ENCODE measurements around the gene FBXW7.

Gene FBXW7

DNA sequence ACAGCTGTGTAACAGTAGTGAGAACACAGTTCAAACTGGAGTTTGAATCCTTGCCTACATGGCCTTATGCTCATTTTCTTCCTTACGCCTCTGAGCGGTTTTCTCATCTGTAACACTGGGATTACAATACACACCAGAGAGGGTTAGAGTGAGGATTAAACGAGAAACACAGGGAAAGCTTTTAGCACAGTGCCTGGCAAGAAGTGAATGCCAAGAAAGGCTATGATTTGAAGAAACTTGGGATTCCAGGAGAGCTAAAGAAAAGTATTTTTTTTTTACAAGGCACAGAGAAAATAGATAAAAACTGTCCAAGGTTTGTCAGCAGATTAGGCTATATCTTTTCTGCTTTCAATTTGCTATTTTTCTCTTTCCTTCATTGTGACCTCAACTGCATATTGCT, 246.4 kb downstream of the FBXW7 start:
- no peak for DNase-seq (ENCODE audit: low read depth in 2 of 2)

DNA sequence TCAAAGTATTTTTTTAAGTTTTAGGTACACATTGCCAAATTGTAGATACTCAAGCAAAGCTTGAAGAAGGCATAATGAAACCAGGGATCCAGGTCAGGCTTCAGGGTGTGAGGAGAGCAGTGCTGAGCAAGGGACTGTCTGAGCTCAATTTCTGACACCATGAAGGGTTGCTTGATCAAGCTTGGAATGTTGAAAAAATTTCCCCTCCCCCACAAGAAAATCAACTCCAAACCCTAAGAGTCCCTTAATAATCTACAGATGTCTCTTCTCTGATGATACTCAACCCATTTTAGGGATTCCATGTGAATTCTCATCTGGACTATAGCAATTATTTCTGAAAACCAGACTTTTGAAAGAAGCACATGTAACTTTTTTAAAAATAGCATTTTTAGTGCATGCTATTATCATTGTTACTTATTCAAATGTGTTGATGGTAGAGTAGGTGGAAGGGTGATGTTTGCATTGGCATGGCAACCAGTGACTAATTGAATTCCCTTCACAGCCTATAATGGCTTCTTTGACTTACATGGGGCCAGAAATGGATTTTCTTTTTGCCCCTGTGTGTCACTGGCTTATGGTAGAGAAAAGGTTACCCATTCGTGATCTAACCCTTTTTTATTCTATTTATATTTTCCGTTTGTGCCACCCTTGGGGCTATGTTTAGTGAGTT, 252.0 kb downstream of the FBXW7 start:
- DNase-seq (ENCODE audit: low read depth in 2 of 2): no peak

DNA sequence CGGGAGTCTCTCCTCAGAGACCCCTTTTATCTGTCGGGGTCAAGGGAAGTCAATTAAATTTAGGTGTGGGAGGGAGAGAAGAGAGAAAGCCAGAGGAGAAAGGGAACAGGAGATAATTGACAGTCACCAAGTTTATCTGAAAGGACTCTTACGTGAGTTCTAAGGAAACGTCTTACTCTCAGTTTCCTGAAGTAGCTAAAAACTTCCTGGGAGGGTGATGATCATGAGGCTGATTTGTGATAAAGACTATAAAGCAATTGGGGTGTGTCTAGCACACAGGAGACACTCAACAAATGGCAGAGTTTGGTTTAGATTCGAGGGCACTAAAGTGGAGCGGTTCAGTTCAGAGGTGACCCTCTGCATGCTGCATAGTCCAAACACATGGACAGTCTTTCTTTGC, 254.1 kb downstream of the FBXW7 start:
- no peak for DNase-seq (ENCODE audit: low read depth in 2 of 2)

DNA sequence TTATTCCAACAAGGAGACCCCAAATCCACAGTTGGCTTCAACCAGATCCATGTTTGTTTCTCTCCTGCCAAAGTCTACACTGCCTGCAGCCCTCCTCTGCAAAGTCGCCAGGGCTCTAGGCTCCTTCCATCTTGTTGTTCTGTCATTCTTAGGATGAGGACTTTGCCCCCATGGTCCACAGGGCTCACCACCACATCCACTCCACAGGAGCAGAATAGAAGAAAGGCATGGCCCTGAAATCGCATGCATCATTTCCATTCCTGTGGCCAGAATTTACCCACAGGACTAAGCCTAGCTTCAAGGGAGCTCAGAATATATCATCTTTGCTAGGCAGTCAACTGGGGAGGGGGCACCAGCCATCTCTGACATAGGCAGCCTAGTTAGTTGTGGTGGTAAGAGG, 254.7 kb downstream of the FBXW7 start:
- DNase-seq (ENCODE audit: low read depth in 2 of 2): no peak

DNA sequence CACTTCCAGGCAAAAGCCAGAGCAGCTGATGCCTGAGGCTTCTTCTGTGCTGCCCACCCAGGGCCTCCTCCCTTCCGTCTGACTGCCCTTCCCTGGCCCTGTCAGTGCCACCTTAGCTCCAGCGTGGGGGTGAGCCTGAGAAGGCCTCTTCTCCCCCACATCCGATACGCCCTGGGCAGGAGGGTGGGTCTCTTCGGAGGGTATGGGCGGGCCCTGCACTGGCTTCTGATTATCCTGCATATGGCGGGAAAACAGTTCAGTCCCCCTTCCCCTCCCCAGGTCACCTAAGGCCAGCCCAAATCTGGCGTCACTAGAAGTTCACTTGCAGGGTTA, 256.7 kb downstream of the FBXW7 start:
- DNase-seq (ENCODE audit: low read depth in 2 of 2): no peak

DNA sequence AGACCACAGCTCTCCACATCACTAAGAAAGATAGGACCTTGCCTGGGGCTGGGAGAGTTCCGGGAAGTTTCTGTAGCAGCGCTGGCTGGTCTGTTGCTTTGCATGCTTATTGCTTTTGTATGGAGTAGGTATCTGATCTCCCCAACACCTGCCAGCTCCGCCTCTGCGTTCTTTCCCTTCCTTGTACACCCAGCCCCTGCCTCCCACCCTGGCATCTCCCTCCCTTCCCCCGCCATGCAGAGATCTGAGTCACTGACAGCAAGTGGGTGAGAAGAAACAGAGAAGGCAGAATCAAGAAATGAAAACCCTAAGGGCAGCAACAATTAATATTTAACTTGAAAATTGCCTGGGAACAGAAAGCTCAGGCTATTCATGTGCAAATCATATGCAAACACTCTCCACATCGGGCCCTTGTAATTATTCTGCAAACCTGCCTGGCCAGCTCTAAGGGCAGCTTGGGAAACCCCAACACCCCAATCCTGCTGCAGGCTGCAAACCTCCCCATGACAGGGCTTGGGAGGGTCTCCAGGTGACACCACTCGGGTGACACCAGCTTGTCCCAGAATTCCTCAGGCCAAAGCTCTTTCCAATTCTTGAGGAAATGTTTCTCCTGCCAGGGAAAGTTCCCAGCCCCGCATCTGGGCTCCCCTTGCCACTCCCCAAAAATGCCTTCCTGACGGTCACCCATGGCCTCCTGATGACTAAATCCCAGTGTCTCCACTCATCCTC, 257.2 kb downstream of the FBXW7 start:
- no peak for DNase-seq (ENCODE audit: low read depth in 2 of 2)

DNA sequence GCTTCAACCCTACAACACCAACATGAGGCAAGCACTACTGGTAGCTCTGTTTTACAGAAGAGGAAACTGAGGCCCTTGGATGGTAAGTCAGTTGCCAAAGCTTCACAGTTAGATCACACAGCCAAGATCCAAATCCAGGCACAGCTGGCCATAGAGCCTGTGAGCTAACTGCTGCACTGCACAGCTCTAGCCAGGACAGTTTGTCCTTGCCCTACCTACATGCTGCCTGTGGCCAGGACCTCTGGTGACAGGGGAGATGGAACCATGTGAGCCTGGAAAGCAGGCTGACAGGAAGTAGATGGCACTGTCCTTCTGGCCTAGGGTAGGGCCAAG, 257.8 kb downstream of the FBXW7 start:
- DNase-seq (ENCODE audit: low read depth in 2 of 2): no peak

DNA sequence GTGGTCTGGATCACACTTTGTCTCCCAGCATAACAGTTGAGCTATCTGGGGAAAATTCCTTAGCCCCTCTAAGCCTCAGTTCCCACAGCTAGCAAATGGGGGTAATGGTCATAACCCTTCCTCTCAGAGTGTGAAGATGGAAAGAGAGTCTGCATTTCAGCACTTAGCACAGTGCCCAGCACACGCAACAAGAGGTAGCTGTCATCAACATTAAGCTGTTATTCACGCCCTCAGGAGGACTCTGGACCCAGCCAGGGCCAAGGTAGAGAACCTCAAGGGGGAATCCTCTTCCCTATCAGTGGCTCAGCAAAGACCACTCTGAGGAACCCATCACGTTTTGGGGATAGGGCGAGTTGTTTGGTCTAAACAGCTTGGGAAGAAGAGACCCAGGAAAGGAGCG, 258.6 kb downstream of the FBXW7 start:
- DNase-seq (ENCODE audit: low read depth in 2 of 2): no peak

DNA sequence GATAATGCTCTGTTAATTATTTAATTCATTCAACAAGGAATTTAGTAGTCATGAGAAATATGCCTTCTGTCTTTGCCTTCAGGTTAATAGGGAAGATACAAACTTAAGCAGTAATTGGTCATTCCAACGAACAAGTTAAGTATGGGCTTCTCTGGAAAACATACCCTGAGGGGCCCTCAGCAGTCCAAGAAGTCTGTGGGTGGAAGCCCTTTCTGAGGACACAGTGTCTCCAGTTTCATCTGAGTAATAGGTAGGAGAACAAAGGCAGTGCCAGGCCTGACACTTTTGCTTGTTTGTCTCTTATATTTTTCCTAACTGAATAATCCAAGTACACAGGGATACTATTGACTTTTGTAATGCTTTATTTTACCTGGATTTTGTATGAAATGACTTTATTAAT, 262.5 kb downstream of the FBXW7 start:
- no peak for DNase-seq (ENCODE audit: low read depth in 2 of 2)

Measured in stimulated activated CD8-positive, alpha-beta memory T cell treated with anti-CD3 and anti-CD28 coated beads, Interleukin-15, amount 100 ng/mL, for 4 hours (primary cell).